Neural cell (in vitro differentiated cells): ENCODE measurements around the gene SERGEF. TPM values are rescaled to one million over a fixed set of nuclear protein-coding genes. Genes with fewer than 3 reads are reported as not detected.

ENCODE experiments used
- H2AFZ ChIP-seq: fragments of 200-600, 300-800 bp; sonication (generic), shearing (Covaris generic); 2 replicates; pipeline ENCODE4 v1.6.0; 2014; ENCODE audit warnings: low read depth, mild to moderate bottlenecking, antibody characterized with exemption, low read length, moderate library complexity
- H3F3A ChIP-seq: fragments of 200-600 bp; shearing (Covaris generic); 2 replicates; pipeline ENCODE4 v1.6.1; 2016; ENCODE audit warnings: mild to moderate bottlenecking, moderate library complexity, mixed read lengths, antibody characterized with exemption, low read length; ENCODE audit not compliant: insufficient read depth, poor library complexity, severe bottlenecking
- H3K27ac ChIP-seq: fragments of 200-600, 300-800 bp; sonication (generic), shearing (Covaris generic); 2 replicates; pipeline ENCODE4 v1.5.1; 2014; ENCODE audit warnings: mild to moderate bottlenecking, low read length, moderate library complexity
- H3K27me3 ChIP-seq: fragments of 300-800, 200-600 bp; sonication (generic), shearing (Covaris generic); 2 replicates; pipeline ENCODE4 v1.6.0; 2014; ENCODE audit warnings: mild to moderate bottlenecking, low read depth, low read length, moderate library complexity; ENCODE audit not compliant: insufficient read depth
- H3K36me3 ChIP-seq: fragments of 300-800, 200-600 bp; sonication (generic), shearing (Covaris generic); 2 replicates; pipeline ENCODE4 v1.5.1; 2014; ENCODE audit warnings: mild to moderate bottlenecking, antibody characterized with exemption, low read length, moderate library complexity; ENCODE audit not compliant: insufficient read depth
- H3K4me2 ChIP-seq: fragments of 300-800, 200-600 bp; sonication (generic), shearing (Covaris generic); 2 replicates; pipeline ENCODE4 v1.6.0; 2014; ENCODE audit warnings: mild to moderate bottlenecking, low read length
- H3K4me3 ChIP-seq: fragments of 300-800, 200-600 bp; sonication (generic), shearing (Covaris generic); 2 replicates; pipeline ENCODE4 v1.5.1; 2014; ENCODE audit warnings: mild to moderate bottlenecking, low read length, moderate library complexity
- H3K79me2 ChIP-seq: fragments of 200-600 bp; shearing (Covaris generic); replicated peaks from 2 replicates; pipeline ENCODE4 v1.6.0; 2014; ENCODE audit warnings: mild to moderate bottlenecking, low read length, moderate library complexity; ENCODE audit not compliant: insufficient read depth
- H3K9ac ChIP-seq: fragments of 300-800, 200-600 bp; sonication (generic), shearing (Covaris generic); 2 replicates; pipeline ENCODE4 v1.6.1; 2016; ENCODE audit warnings: mild to moderate bottlenecking, low read length, mixed read lengths
- H3K9me2 ChIP-seq: fragments of 200-600 bp; shearing (Covaris generic); 2 replicates; pipeline ENCODE4 v1.6.1; 2016; ENCODE audit warnings: mild to moderate bottlenecking, low read length, mixed read lengths; ENCODE audit not compliant: insufficient read depth
- H3K9me3 ChIP-seq: fragments of 200-600, 300-800 bp; sonication (generic), shearing (Covaris generic); 2 replicates; pipeline ENCODE4 v1.6.1; 2016; ENCODE audit warnings: mild to moderate bottlenecking, mixed run types, low read length, moderate library complexity, mixed read lengths
- H4K20me1 ChIP-seq: fragments of 200-600 bp; shearing (Covaris generic); 2 replicates; pipeline ENCODE4 v1.6.1; 2016; ENCODE audit warnings: mild to moderate bottlenecking, mixed run types; ENCODE audit not compliant: insufficient read depth
- CTCF ChIP-seq: fragments of 450-650 bp; IDR thresholded peaks from 2 replicates; pipeline ENCODE4 v1.5.1; 2014; ENCODE audit warnings: antibody characterized with exemption, mild to moderate bottlenecking, moderate library complexity; ENCODE audit not compliant: poor library complexity, severe bottlenecking
- EP300 ChIP-seq: fragments of 450-650 bp; conservative IDR thresholded peaks from 2 replicates; pipeline ENCODE4 v1.6.1; 2014; ENCODE audit warnings: antibody characterized with exemption, mild to moderate bottlenecking, moderate library complexity; ENCODE audit not compliant: poor library complexity, severe bottlenecking
- EZH2 ChIP-seq: fragments of 200-600, 300-800 bp; shearing (Covaris generic), sonication (generic); IDR thresholded peaks from 2 replicates; pipeline ENCODE4 v1.6.1; 2014; ENCODE audit warnings: antibody characterized with exemption, low read length, borderline replicate concordance, mild to moderate bottlenecking; ENCODE audit not compliant: insufficient read depth, poor library complexity, severe bottlenecking
- MXI1 ChIP-seq: fragments of 450-650 bp; conservative IDR thresholded peaks from 2 replicates; pipeline ENCODE4 v1.6.1; 2014; ENCODE audit warnings: antibody characterized with exemption, mild to moderate bottlenecking; ENCODE audit not compliant: poor library complexity, severe bottlenecking
- POLR2AphosphoS5 ChIP-seq: IDR thresholded peaks from 2 replicates; pipeline ENCODE4 v1.6.1; 2012
- RAD21 ChIP-seq: fragments of 450-650 bp; conservative IDR thresholded peaks from 2 replicates; pipeline ENCODE4 v1.6.1; 2014; ENCODE audit warnings: antibody characterized with exemption, mild to moderate bottlenecking, moderate library complexity
- REST ChIP-seq: IDR thresholded peaks from 2 replicates; pipeline ENCODE4 v1.6.1; 2012; ENCODE audit warnings: borderline replicate concordance
- SMC3 ChIP-seq: fragments of 450-650 bp; conservative IDR thresholded peaks from 2 replicates; pipeline ENCODE4 v1.6.1; 2014; ENCODE audit warnings: antibody characterized with exemption, mild to moderate bottlenecking, moderate library complexity; ENCODE audit not compliant: poor library complexity
- TAF1 ChIP-seq: IDR thresholded peaks from 2 replicates; pipeline ENCODE4 v1.6.1; 2012; ENCODE audit warnings: low read depth
- polyA plus RNA-seq: library from polyadenylated mRNA; depleted of rRNA; stranded (reverse); fragments of >200 nt; gene quantifications from 2 replicates; pipeline ENCODE4 v1.2.3, GENCODE V29; 2014

SERGEF gene
- polyA plus RNA-seq, 1 donor from 2014 or later, result 49.6 TPM

GRCh38 chr11:17768547-17768946 lies 244.3 kb downstream of the SERGEF start:
- H3K9ac ChIP-seq, result no peak overlapping the region
- H3F3A ChIP-seq, result no peaks in the 10 kb centered on the region
- H3K9me2 ChIP-seq, result no peaks in the 10 kb centered on the region
- no peaks in the 10 kb centered on the region for H3K27me3 ChIP-seq
- no peaks in the 10 kb centered on the region for H3K9me3 ChIP-seq
- H3K4me3 ChIP-seq, result no peak overlapping the region
- H3K79me2 ChIP-seq, result peaks cover 22% of the 10 kb centered on the region
- H3K36me3 ChIP-seq, result no peaks in the 10 kb centered on the region
- H4K20me1 ChIP-seq, result no peaks in the 10 kb centered on the region
- H3K27ac ChIP-seq, result no peak overlapping the region
- TF ChIP-seq MXI1, result no peak
- no peak for TF ChIP-seq REST
- TF ChIP-seq CTCF, result no peak
- no peak for TF ChIP-seq POLR2AphosphoS5
- no peak for TF ChIP-seq EP300
- TF ChIP-seq RAD21, result no peak
- no peak for TF ChIP-seq SMC3
- TF ChIP-seq TAF1, result no peak
- no peak overlapping the region for H3K4me2 ChIP-seq
- H2AFZ ChIP-seq, result no peak overlapping the region

GRCh38 chr11:17767914-17768313 lies 244.9 kb downstream of the SERGEF start:
- Histone ChIP-seq H3K27ac (no peak overlapping the region), H3K36me3 (no peaks in the 10 kb centered on the region), H3F3A (no peaks in the 10 kb centered on the region), H3K9me2 (no peaks in the 10 kb centered on the region), H4K20me1 (no peaks in the 10 kb centered on the region), H3K4me3 (no peak overlapping the region), H3K9ac (no peak overlapping the region), H3K4me2 (no peak overlapping the region), H3K79me2 (peaks cover 22% of the 10 kb centered on the region), H3K9me3 (no peaks in the 10 kb centered on the region), H2AFZ (no peak overlapping the region), H3K27me3 (no peaks in the 10 kb centered on the region)
- TF ChIP-seq SMC3 (no peak), MXI1 (no peak), EP300 (no peak), REST (no peak), RAD21 (no peak), TAF1 (no peak), POLR2AphosphoS5 (no peak), EZH2 (no peak), CTCF (no peak)
